Measurements from ENCODE around the gene KCNMB1.

Gene KCNMB1

GRCh38 chr5:170375283-170375682 is 13.9 kb downstream of the KCNMB1 start:
- no peak for DNase-seq (ENCODE audit: low spot score)

DNA sequence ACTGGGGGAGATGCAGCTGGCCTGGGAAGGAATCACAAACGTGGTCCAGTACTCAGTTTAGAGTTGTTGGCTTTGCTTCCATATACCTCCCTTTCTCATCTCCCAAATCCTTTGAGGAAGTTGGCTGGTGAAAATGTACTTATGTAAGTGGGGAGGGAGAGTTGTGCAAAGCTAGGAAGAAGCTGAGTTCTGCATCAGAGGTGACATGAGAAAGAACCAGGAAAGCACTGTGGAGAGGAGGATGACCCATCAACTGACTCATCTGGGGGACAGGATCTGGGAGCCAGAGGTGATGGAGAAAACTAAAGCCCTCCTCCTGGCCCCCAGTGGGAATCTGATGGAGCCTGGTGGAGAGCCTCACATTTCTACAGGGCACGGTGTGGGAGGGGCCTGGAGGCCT is 16.2 kb downstream of the KCNMB1 start:
- no peak for DNase-seq (ENCODE audit: low spot score)

DNA sequence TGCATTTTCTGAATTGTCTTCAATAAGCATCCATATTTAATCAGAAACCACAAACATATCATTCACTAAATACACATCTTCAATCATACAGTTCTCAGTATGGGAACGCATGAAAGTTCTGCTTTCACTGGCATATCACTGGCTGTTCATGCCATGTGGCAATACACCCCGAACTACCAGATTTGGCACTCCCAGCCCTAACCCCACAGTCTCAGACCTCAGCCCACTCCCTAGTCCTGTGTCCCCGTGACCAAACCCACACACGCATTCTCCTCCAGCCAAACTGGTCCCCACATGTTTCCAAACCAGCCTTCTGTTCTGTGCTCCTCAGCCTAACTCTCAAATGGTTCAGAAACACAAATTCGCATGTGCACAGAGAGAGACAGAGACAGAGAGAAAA is 20.6 kb downstream of the KCNMB1 start:
- DNase-seq (ENCODE audit: low spot score), result no peak

DNA sequence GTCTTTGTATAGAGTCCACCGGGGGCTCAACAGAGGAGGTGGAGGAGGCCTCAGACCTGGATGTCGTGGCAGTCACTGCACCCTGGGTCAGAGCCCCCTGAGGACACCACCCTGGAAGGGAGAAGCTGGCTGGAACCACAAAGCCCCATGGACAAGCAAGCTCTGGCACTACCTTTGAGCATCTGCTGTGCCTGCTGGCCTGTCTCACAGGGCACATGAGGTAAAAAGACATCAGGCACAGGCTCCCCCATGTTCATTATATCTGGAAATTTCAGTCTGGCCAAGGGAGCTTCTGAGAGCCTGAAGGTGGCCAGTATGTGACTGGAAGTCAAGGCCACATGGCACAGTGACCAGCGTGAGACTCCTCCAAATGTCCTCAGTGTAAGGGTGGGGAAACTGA is 22.9 kb downstream of the KCNMB1 start:
- DNase-seq (ENCODE audit: low spot score), result no peak

GRCh38 chr5:170365831-170366230 is 23.3 kb downstream of the KCNMB1 start:
- no peak for DNase-seq (ENCODE audit: low spot score)

DNA sequence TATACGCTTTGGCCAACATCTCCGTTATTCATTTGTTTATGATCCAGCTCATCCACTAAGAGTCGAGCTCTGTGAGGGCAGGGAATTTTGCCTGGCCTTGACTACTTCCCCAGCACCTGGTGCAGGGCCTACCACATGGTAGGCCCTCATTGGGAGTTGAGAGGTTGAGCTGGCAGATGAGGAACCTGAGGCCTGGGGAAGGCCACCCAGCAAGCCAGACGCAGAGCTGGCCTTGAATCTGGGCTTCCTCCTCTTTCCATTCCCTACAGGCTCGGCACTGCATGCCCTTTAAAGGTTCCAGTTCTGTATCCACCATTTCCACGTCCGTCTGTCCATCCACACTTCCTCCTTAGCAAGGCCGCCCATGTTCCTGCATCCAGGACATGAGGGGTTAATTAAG is 24.2 kb downstream of the KCNMB1 start:
- DNase-seq (ENCODE audit: low spot score), result no peak

DNA sequence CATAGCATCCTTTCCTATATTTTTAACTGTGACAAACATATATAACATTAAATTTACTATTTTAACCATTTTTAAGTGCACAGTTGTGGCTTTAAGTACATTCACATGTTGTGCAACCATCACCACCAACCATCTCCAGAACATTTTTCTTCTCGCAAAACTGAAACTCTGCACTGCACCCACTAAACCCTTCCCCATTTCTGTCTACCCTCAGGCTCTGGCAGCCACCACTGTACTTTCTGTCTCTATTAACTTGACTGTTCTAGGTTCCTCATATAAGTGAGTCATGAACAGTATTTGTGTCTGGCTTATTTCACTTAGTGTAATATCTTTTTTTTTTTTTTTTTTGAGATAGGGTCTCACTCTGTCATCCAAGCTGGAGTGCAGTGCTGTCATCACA is 25.5 kb downstream of the KCNMB1 start:
- no peak for DNase-seq (ENCODE audit: low spot score)

GRCh38 chr5:170362656-170363055 is 26.5 kb downstream of the KCNMB1 start:
- no peak for DNase-seq (ENCODE audit: low spot score)

DNA sequence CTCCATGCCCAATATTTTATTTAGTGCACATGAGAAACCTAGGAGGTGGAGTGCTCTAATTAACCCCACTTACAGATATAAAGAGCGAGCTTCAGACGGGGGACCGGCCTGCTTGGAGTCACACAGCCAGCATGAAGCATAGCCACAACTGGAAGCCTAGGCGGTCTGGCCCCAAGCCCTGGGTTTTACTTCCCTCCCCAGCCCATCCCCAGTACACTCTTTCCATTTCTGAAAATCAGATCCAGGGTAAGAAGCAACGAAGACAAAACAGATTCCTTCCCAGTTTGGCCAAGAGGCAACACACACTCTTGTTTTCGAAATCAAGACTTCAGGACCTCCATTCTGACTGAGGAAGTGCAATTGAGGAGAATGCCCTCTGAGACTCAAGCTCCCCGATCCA is 27.1 kb downstream of the KCNMB1 start:
- no peak for DNase-seq (ENCODE audit: low spot score)

DNA sequence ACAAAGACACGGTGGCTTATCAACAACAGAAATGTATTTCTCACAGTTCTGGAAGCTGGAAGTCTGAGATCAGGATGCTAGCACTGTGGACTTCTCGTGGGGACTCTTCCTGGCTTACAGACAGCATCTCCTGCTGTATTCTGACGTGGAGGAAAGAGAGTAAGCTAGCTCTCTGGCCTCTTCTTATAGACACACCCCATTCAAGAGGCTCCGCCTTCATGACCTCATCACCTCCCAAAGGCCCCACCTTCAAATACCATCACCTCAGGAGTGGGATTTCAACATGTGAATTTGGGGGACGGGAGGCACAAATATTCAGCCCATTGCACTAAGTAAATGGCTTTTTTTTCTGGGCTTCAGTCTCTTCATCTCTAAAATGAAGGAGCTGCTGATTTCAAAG is 27.6 kb downstream of the KCNMB1 start:
- peak; percentile 46 for DNase-seq (ENCODE audit: low spot score)

- no peak for DNase-seq (ENCODE audit: low spot score)
Measured at GRCh38 chr5:170361116-170361515, 28.1 kb downstream of the KCNMB1 start.

- no peak for DNase-seq (ENCODE audit: low spot score)
Measured at GRCh38 chr5:170360709-170361108, 28.5 kb downstream of the KCNMB1 start.

DNA sequence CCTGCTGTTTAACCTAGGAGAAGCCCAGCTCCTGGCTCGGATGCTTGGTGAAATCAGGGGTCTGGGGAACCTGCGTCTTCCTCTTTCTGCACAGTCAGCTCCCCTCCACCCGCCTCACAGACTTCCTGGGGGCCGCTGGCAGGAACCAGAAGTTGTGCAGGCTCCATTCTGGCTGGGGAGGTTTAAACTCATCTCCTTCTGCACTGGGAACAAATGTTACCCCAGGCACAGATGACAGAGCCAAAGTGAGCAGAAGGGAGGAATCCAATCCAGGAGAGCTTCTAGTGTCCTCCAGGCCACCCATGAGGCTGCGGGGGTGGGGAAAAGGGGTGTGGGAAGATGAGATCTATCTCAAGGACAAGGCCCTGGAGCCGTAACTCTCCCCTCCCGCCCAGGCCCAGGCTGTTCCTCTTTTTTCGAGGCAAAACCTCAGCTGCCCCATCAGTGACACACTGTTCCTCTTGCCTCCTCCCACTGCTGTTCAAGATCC is 31.2 kb downstream of the KCNMB1 start:
- no peak for DNase-seq (ENCODE audit: low spot score)

GRCh38 chr5:170355601-170356098 is 33.5 kb downstream of the KCNMB1 start:
- DNase-seq (ENCODE audit: low spot score), result no peak

- no peak for DNase-seq (ENCODE audit: low spot score)
Measured at GRCh38 chr5:170353961-170354360, 35.2 kb downstream of the KCNMB1 start.

DNA sequence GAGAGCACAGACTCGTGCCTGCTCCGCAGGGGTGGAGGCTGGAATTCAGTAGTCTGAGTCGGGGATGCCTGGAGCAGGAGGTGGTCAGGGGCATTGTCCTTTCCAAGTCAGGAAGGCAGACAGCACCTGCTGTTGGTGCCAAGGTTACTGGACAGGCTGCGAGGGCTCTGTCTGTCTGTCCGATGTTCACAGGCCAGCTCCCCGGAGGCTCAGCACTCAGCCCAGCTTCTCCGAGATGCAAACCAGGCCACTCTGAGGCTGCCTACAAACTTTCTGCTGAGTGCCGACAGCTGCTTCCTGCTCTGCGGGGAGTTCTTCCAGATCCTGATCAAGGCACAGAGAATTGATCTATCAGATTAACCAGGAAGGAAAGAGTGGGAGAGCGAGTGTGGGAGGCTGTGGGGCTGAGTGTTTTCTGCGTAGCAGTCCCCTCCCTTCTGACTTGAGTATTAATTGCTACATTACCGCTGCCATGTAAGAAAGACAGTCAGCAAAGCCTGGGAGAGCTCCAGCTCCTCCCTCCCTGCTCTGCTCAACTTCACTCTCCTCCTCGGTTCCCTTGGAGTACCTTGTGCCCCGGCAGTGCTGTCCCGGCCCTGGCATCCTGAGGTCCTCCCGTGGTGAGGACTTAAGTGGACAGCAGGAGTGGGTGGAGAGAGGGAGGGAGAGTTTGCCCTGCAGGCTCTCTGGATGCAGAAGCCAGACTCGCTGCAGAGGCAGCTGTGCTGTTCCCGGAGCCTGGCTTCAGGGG is 36.0 kb downstream of the KCNMB1 start:
- DNase-seq (ENCODE audit: low spot score), result peak; percentile 65

DNA sequence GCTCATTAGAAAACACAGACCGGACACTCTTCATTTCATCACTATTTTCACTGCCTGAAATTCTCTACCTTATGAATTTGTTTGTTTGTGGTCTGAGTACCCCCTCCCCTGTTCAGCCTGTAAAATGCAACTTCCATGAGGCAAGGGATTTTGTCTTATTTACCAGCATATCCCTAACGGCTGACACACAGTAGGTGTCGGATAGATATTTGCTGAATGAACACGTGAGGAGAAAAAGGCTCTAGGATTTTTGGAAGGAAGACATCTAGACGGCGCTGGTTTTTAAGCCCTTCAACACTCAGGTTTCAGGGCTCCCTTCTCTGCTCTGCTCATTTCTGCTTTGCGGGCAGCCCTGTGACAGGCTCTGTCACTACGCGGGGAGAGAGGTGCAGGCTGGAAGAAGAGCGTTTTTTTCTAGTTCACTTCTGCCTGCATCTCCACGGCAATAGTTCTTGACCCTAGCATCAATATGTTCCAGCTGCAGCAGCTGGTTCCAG is 41.0 kb downstream of the KCNMB1 start:
- no peak for DNase-seq (ENCODE audit: low spot score)

DNA sequence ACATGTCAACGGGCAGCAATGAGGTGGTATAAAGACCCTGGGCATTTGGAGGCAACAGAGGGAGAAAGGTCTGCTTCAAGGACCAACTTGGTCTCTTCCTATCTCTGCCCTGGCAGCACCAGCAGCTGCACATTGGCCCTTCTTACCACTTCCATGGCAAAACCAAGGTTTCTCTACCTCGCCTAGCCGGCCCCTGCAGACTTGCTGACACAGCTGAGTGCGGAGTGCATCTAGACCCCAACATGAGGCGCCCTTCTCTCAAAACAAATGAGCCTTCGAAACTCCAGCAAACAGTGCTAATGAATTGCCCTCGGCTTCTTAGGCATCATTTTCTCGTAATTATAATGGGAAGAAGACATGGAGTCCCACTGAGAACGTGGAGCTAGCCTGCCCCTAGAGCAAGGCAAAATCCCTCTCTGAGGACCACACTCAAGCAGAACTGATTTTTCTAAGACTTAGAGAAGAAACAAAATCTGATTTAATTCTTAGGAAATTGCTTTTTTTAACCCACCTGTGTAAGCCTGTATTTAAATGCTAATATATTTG is 42.1 kb downstream of the KCNMB1 start:
- DNase-seq (ENCODE audit: low spot score), result no peak

- no peak for DNase-seq (ENCODE audit: low spot score)
Measured at GRCh38 chr5:170345971-170346370, 43.2 kb downstream of the KCNMB1 start.

DNA sequence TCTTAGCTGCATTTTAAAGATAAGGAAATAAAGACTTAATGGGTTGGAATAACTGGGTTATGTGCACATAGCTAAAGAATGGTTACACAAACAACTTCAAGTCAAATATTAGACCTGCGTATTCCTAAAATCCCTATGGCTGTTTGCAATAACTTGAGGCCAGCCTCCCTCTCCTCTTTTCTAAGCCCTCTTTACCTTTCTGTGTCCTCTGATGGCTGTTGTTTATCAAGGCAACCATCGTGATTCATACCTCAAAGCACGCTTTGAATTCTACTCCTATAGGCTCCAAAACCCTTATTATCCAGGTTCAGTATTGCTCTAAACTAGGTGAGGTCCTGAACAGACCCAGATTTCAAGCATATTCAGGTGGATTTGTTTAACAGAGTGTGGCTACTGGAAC is 46.0 kb downstream of the KCNMB1 start:
- no peak for DNase-seq (ENCODE audit: low spot score)

GRCh38 chr5:170342153-170342725 is 46.9 kb downstream of the KCNMB1 start:
- no peak for DNase-seq (ENCODE audit: low spot score)

GRCh38 chr5:170341545-170341944 is 47.6 kb downstream of the KCNMB1 start:
- DNase-seq (ENCODE audit: low spot score), result no peak

DNA sequence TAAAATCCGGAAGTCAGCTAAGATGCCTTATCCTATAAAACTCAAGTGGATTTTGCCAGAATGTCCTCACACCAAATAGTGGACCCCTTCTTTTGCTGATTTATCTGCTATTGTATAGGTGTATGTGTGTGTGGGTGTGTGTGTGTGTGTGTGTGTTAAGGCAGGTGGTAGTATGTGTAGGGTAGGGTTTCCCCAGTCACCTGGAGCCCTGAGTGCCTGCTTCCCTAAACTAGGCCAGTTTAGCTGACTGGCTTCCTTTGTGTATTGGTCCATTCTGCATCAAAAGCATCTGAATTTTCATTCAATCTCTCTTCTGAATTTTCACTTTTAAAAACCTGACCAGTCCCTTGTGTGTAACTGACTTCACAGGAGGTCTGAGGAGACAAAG is 49.4 kb downstream of the KCNMB1 start:
- DNase-seq (ENCODE audit: low spot score), result no peak

Data from iPS-NIHi11 (cell line).